Raji (cell line): Measurements from ENCODE around the gene AMBP.

ENCODE experiments used
- POLR2A ChIP-seq: IDR thresholded peaks from 2 replicates; pipeline ENCODE4 v1.6.1; 2011; ENCODE audit warnings: low read depth, low read length, control low read depth; ENCODE audit not compliant: insufficient read depth

Gene AMBP

DNA sequence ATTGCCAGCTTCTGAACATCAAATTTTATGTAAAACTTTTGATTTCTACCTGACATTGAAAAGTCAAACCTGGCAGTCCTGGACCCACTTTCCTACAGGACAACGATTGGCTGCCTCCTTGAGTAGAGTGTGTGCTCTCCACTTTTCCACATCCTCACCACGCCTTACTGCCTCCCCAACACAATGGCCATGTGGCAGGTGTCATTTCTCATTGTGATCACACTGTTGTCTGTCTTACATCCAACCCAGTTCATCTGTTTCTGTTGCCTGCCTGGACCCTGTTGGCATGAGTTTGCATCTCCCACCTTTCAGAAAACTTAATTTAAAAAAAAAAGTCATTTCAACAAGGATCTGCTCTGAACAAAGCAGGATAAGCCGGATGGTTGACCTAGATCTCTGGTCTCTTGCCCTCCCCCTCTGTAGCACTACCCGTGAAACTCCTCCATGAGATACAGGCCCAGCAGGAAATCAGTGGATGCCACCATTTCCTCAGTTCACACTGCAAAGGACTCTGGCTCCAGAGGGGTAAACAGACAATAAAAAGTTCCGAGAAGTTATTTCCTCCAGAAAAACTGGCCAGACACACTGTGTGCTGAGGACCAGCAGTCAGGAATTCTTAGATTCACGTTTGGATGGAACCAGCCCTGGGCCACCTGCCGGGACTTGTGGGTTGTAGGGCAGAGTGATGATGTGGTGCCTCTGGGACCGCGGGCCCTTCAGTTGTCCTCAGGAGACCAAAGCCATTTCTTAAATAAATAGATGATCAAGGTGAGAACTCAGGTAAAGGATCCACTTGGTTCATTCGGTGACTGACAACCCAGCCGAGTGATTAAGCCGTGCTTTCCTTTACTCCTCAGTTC is 48.6 kb downstream of the AMBP start:
- no peak for TF ChIP-seq POLR2A

DNA sequence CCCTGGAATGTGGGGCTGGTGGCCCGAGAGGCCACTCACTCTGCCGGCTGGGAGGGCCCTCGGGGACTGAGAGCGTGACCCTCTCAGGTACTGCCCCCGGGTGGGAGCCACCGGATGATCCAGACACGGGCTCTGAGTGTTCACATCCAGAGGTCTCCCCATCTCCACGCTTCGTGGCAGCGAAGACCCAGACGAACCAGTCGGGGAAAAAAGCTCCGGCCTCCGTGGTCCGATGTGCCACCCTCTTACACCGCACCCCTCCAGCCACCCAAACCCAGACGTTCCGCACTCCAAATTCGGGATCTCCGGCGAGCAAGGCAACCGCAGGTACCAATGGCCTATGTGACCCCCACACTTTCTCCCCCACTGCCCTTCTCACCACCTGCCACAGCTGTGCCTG is 49.5 kb downstream of the AMBP start:
- TF ChIP-seq POLR2A = no peak

DNA sequence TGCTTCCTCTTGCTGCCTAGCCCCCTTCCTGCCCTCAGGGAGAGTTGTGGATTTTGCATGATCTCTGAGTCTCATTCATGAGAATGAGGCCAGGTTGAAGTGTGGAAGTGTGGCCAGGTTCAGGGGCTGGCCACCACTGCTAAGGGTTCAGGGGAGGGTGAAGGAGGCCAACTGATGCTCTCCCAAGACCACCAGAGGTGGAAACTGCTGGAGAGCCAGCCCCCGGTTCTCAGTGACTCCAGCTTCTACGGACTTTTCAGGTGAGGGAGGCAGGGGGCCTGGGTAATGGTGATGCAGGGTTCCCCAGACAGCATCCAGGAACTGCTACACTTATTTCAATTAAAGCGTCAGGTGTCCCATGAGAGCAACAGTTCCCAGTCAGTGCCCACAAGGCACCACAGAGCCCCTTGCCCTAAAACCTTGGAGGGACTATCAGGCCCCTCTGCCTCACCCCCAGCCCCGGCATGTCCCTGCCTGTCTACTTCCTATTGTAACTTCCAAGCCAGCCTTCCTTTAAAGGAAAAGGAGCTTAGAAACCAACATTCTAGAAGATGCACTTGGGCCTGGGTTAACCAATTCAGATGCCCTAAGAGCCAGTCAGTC is 50.1 kb downstream of the AMBP start:
- no peak for TF ChIP-seq POLR2A

DNA sequence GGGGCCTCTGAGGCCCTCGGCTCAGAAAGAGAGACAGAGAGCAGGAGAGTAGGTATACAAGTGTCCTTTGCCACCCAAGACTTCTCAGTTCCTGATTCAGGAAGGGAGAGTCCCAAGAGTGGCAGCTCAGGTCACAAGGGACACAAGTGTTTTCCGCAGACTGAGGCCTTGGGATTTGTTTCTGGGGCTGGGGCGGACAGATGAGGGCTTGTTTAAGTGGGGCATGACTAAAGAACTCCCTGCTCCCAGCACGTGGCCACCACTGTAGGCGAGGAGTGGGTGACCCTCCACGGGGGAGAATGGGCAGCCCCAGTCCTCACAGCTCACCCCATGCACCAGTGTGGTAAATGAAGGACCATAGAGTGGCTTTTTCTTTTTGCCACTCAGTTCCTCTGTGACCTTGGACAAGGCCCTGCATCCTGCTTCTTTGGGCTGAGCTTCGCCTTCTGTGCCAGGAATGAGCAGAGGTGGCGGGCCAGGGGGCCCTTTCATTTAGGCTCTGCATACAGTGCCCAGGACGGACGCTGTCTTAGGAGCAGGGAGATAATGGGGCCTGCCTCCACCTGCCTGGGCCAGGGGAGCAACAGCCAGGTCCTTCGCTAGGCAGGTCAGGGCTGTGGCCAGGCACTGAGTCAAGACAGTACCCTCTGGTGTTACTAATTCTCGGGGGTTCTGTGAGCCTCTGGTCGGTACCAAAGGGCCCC is 50.8 kb downstream of the AMBP start:
- no peak for TF ChIP-seq POLR2A

DNA sequence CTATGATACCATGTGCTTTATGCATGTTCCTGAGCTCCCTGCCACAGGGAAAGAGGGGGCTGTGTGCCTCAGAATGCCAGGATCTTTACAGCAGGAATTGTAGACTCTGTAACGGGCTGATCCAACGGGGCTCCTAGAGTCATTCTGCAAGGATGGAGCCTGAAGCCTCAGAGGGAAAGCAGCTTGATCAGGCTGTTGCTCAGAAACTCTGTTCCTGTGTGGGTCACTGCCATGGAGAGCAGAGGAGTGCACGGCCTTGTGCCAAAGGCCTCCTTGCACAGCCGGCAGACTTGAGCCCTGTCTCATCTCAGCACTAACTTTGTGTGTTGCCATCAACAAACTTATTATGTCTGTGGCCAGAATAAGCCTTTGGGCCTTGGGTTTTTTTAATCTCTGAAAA is 51.8 kb downstream of the AMBP start:
- TF ChIP-seq POLR2A = no peak

DNA sequence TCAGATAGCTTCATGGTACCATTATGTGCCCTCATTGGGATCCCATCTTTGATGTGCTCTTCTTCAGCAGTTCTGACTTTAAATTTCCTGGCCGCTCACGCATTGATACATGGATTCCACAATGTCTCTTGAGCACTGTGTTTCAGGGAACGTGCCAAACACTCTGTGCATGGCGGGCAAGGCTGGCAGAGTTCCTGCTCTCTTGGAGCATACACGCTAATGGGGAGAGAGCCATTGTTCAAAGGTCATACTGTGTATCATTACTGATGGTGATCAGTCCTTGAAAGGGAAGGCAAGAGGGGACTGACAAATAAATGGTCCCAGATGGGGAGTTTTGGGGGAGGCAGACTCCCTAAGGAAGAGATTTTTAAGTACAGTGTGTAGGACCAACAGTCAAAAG is 52.3 kb downstream of the AMBP start:
- no peak for TF ChIP-seq POLR2A

DNA sequence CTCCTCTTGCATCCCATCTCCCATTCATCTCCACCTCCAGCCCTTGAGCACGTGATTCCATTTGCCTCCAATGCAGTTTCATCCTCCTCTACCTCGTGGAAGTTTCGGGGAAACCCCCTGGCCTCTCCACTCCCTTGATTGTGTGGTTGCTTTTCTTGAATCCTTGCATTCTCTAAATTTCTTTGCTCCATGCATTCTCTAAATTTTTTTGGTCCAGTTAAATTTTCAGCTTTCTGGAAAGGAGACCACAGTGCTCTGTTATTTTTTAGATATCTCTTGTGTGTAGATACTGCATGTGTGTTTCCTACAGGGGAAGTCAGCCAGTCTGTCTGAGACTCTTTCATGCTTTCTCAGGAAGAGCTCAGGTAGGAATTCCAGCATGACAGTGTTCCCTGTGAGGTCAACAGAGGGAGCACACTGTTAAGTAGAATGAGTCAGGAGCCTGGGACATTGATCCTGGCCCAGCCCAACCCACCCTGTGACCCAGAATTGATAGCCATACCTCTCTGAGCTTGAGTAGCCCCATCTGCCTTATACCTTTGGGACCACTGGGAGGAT is 52.8 kb downstream of the AMBP start:
- TF ChIP-seq POLR2A = no peak

DNA sequence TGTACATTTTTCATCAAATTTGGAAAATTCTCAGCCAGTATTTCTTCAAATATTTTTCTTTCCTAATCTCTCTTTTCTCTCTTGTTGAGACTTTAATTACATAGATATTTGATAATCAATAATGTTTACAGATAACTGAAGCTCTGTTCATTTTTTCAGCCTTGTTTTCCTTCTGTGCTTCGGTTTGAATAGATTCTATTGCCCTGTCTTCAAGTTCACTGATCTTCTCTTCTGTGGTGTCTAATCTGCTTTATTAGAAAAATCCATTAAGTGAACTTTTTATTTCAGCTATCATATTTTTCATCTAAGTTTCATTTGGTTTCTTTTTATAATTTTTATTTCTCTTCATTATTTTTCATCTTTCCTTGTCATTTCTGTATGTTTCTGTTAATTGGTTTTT is 54.1 kb downstream of the AMBP start:
- no peak for TF ChIP-seq POLR2A

DNA sequence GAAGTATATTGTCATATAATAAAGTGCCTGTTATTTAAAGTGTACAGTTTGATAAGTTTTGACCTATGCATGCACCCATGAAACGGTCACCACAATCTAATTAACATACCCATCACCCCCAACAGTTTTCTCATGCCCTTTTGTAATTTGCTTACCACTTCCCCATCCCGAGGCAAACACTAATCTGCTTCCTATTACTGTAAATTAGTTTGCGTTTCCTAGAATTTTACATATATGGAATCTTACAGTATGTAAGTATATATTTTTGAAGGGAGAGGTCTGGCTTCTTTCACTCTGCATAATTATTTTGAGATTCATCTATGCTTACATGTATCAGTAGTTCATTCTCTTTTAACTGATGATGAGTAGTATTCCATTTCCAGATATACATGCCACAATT is 56.5 kb downstream of the AMBP start:
- no peak for TF ChIP-seq POLR2A

DNA sequence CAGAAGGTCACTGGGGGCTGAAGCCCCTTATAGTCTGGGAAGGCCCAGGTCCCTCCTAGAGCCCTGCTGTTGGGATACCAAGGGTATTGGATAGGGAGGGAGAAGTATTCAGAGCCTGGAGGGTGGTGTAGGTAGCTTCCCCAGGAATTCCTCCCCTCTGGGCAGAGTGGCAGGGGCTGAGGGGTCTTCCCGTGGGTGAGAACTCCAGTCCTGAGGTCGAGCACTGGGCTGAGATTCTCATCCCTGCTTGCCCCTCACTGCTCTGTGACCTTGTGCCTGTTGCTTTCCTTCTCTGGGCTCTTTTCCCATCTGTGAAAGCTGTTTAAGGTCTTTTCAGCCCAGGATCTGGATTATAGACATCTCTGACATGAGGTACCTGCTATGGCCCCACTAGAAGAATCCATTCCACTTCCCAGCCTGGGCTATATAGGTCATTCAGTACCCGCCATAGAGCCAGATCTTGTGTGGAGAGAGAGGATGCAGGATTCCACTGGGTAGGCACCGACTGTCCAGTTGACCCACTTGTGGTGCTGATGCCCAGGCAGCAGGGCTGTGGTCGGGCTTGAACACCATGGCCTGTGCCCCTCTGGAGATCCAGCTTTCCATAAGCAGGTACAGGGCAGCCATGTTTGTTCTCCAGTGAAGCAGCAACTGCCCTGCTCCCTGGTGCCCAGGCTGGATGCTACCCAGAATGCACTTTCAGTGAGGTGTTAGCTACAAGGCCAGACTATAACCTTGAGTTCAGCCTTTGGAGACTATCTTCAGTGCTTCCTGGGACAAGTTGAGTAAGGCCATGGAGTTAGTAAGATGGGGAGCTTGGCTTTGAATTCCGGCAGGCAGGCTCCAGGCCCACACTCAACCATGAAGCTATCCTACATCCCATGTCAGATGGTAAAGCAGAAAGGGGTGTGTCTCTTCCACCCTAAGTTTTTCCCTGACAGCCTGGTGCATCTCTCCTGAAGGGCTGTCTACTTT is 60.1 kb downstream of the AMBP start:
- no peak for TF ChIP-seq POLR2A

DNA sequence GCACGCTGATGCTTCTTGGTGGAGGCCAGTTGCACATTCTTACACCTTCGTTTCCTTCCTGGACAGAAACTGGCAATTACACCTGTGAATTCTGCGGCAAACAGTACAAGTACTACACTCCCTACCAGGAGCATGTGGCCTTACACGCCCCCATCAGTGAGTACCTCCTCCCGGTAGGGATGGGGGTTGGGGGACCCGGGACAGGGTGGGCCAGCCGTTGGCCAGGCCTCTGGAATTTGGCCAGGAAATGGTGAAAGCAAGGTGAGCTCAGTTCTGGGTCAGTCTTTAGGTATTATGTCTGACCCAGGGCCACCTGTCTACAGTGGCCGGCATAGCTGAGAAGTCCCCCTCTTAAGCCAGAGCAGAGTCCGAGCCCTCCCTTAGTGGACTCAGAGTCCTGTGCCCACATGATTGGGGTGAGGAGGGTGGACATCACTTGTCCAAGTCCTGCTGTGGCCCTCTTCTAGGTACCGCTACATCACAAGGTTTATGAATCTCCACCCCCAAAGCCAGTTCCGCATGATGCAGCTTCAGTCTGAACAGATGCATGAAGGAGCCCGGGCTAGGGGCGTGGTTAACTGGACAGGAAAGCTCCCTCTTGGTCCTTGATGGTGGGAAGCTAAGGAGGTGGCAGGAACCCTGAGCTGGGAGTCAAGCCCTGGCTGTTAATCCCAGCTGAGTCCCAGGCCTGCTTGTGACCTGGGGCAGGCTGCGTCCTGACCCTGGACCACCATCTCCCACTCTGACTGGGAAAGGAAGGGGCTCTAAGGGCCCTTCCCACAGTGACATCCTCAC is 61.3 kb downstream of the AMBP start:
- no peak for TF ChIP-seq POLR2A

DNA sequence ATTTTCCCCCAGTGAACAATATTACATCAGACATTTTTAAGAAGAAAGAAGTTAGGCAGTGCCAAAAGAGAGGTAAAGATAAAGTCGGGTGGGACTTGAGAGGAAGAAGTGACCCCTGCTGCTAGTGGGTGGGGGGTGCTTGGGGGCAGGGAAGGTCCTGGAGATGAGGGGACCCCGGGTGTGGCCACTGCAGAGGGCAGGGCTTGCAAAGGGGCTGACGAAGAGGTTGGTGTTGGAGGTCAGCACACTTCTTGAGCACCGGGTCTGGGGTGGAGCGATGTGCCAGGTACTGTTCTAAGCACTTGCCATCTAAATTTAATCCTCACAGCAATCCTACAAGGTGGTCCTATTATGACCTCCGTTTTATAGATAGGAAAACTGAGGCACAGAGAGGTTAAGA is 62.0 kb downstream of the AMBP start:
- no peak for TF ChIP-seq POLR2A

DNA sequence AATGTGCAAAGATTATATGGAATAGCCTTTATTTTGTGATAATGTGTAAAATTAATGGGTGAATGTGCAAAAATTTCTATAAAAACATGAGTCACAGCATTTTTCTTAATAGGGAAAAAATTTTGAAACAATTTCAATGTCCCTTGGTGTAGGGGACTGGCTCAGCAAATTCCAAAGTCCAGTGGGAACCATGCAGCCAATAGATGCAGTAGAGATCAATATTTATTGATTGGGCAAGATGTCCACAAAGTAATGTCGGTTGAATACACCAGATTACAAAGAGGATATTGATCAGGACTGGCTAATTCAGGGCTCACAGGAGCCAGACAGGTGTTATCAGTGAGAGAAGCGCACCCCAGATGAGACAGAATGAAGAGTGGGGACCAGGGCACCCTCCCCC is 62.5 kb downstream of the AMBP start:
- TF ChIP-seq POLR2A = no peak

DNA sequence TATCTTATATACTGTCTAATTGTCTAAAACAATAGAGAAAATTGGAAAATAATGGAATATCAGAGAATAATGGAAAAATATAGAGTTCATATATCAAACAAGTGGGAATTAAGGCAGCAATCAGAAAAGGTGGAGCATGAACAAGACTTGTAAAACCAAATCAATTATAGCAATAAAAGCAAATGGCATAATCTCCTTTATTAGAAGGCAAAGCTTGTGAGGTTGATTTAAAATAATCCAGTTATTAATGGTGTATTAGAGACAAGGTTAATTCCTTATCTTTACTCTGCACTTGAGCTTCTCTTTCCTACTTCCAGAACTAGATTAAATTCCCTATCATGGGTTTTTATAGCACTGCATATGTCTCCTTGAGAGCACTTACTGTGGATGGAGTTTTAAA is 64.1 kb downstream of the AMBP start:
- no peak for TF ChIP-seq POLR2A
